ENCODE measurements around the gene PALMD.

DNA sequence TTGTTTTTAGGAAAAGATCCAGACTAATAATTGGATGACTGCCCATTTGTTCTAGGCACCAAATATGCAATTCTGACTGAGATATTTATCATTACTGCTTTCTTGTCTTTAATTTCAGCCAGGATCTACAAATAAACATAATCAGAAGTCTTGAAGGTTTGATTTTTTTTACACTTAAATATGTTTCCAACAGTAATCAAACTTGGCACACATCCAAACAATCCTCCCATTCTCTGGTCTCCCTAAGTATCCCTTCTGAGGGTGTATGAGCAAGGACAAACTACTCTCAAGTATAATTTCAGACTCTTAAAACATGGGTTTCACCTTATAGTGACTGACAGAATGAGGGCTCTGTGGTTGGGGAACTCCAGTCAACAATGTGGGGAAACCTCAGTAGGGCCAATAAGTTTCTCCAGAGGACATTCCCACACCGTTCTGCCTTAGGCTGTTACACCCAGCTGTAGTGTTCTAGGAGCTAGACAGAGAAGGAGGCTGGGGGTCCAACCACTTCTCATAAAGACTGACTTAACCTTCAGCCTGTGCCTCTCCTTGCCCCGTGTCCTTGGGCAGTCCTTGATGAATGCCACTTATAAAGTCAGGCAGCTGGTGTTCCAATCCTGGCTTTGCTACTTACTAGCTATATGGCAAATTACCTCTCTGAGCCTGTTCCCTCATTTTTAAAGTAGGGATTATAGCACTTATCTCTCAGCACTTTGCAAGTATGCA is 1.5 kb upstream of the PALMD start:
- TF ChIP-seq EZH2 (IDR thresholded peaks at IDR 0.05; ENCODE audit: borderline replicate concordance) (no peak), EZH2phosphoT487 (IDR thresholded peaks at IDR 0.05; ENCODE audit: low read depth, severe bottlenecking, unreplicated experiment) (no peak)
- TF ChIP-seq, protein P1, sequence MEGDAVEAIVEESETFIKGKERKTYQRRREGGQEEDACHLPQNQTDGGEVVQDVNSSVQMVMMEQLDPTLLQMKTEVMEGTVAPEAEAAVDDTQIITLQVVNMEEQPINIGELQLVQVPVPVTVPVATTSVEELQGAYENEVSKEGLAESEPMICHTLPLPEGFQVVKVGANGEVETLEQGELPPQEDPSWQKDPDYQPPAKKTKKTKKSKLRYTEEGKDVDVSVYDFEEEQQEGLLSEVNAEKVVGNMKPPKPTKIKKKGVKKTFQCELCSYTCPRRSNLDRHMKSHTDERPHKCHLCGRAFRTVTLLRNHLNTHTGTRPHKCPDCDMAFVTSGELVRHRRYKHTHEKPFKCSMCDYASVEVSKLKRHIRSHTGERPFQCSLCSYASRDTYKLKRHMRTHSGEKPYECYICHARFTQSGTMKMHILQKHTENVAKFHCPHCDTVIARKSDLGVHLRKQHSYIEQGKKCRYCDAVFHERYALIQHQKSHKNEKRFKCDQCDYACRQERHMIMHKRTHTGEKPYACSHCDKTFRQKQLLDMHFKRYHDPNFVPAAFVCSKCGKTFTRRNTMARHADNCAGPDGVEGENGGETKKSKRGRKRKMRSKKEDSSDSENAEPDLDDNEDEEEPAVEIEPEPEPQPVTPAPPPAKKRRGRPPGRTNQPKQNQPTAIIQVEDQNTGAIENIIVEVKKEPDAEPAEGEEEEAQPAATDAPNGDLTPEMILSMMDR (IDR thresholded peaks at IDR 0.05; ENCODE audit: poor library complexity), result no peak

Data from hepatocyte (in vitro differentiated cells).